Measurements from ENCODE around the gene ATP5ME. TPM values are rescaled to one million over a fixed set of nuclear protein-coding genes. Genes with fewer than 3 reads are reported as not detected.

The ATP5ME gene
- total RNA-seq, 2 experiments from 2014 or later: 359 to 388 TPM

GRCh38 chr4:682490-683172 lies 8.6 kb upstream of the ATP5ME start:
- no TSS peak for BruUV-seq (replicated peaks)
- Histone ChIP-seq H4K20me1 (ENCODE audit: insufficient read depth, low read length) (no peaks in the 10 kb centered on the region), H3K79me2 (ENCODE audit: insufficient read depth, low read depth, low read length) (no peaks in the 10 kb centered on the region), H2AFZ (ENCODE audit: low read length) (no peak overlapping the region), H3K9me2 (ENCODE audit: insufficient read depth, low read length) (no peaks in the 10 kb centered on the region), H3K27ac (ENCODE audit: low read depth, low read length, poor library complexity, severe bottlenecking) (no peak overlapping the region), H3K4me3 (ENCODE audit: low read depth, low read length, poor library complexity, severe bottlenecking) (no peak overlapping the region), H3K36me3 (ENCODE audit: insufficient read depth, low read length) (no peaks in the 10 kb centered on the region), H3K4me2 (ENCODE audit: low read length) (no peak overlapping the region), H3K4me1 (ENCODE audit: insufficient read depth, low read length, poor library complexity, severe bottlenecking) (peaks cover 9% of the 10 kb centered on the region), H3K9me3 (ENCODE audit: low read length) (no peaks in the 10 kb centered on the region)
- DNase-seq (ENCODE audit: low spot score): no peak
- TF ChIP-seq CTCF (conservative IDR thresholded peaks at IDR 0.05; ENCODE audit: low read length) (no peak), EZH2phosphoT487 (IDR thresholded peaks at IDR 0.05; ENCODE audit: borderline replicate concordance, low read depth, low read length) (no peak)
- ChIA-PET CTCF (ENCODE audit: unreplicated experiment) (no interaction called here), POLR2A (no interaction called here)
- intact Hi-C loops (cut with micrococcal nuclease; ENCODE audit: unreplicated experiment): no loop called here

DNA sequence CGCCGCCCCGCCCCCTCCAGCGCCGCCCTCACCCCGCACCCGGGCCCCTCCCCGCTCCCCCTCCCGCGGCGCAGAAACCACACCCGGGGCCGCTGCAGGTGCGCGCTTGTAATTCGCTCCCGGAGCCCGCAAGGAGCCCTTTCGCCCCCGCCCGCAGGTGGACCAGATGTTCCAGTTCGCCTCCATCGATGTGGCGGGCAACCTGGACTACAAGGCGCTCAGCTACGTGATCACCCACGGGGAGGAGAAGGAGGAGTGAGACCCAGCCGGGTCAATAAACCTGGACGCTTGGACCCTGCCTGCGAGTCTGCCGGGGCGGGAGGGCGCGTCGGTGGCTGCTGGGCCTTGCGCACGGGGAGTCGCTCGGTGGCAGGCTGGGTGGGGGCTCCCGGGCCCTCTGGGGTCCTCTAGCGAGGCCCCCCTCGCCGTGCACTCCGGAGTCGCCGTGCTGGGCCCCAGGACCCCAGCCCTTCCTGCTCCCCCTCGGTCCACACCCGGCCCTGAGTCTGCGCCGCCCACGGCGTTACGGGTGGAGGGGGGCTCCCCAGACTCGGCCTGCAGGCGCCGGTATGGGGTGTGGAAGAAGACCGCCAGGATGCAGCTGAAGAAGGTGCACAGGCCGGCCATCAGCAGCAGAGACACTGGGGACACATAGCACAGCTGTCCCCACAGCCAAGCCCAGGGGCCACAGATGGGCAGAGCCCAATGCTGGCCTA lies 7.8 kb upstream of the ATP5ME start:
- Histone ChIP-seq H3K4me3 (ENCODE audit: low read depth, low read length, poor library complexity, severe bottlenecking) (no peak overlapping the region), H3K9me3 (ENCODE audit: low read length) (no peaks in the 10 kb centered on the region), H3K79me2 (ENCODE audit: insufficient read depth, low read depth, low read length) (no peaks in the 10 kb centered on the region), H3K36me3 (ENCODE audit: insufficient read depth, low read length) (no peaks in the 10 kb centered on the region), H4K20me1 (ENCODE audit: insufficient read depth, low read length) (no peaks in the 10 kb centered on the region), H2AFZ (ENCODE audit: low read length) (no peak overlapping the region), H3K9me2 (ENCODE audit: insufficient read depth, low read length) (no peaks in the 10 kb centered on the region), H3K27ac (ENCODE audit: low read depth, low read length, poor library complexity, severe bottlenecking) (no peak overlapping the region), H3K4me2 (ENCODE audit: low read length) (no peak overlapping the region), H3K4me1 (ENCODE audit: insufficient read depth, low read length, poor library complexity, severe bottlenecking) (peaks cover 17% of the 10 kb centered on the region)
- DNase-seq (ENCODE audit: low spot score): no peak
- CTCF ChIA-PET (ENCODE audit: unreplicated experiment): no interaction called here
- no peak for TF ChIP-seq EZH2phosphoT487 (IDR thresholded peaks at IDR 0.05; ENCODE audit: borderline replicate concordance, low read depth, low read length)
- no peak for TF ChIP-seq CTCF (conservative IDR thresholded peaks at IDR 0.05; ENCODE audit: low read length)
- no TSS peak for BruUV-seq (replicated peaks)
- POLR2A ChIA-PET: no interaction called here
- intact Hi-C loops (cut with micrococcal nuclease; ENCODE audit: unreplicated experiment): no loop called here
